IMR-90 (cell line): ENCODE results near the gene RPTOR. TPM values are rescaled to one million over a fixed set of nuclear protein-coding genes. Genes with fewer than 3 reads are reported as not detected.

Source experiments
- ATAC-seq: fragments of 200-7000 bp; cut with Tn5 transposase; 2 replicates; pipeline ENCODE4 v1.9.1; 2020; ENCODE audit warnings: low read depth, mild to moderate bottlenecking, moderate library complexity
- BruUV-seq: library from RNA; stranded (reverse); fragments of 400-500 nt; replicated peaks from 2 replicates; lab custom pipeline; 2021; lab: Mats Ljungman, UMichigan
- CTCF ChIA-PET: fragments of 300-600 bp; formaldehyde crosslinking; extraction: SDS; loops from one replicate; lab custom pipeline; 2021; ENCODE audit warnings: antibody characterized with exemption; lab: Yijun Ruan, JAX
- POLR2A ChIA-PET: fragments of 300-600 bp; sonication (Branson Sonifier 250); formaldehyde crosslinking; loops from one replicate; lab custom pipeline; 2022; ENCODE audit warnings: antibody characterized with exemption; ENCODE audit not compliant: unreplicated experiment; lab: Charles Lee
- DNase-seq: peaks from one replicate; pipeline ENCODE4 v3.0.0; 2013
- H2AFZ ChIP-seq: replicated peaks from 2 replicates; pipeline ENCODE3; 2013; ENCODE audit warnings: low read length, mild to moderate bottlenecking; ENCODE audit not compliant: poor library complexity
- H2AK5ac ChIP-seq: 2 replicates; pipeline ENCODE4 v1.6.1; 2013; ENCODE audit warnings: low read depth, low read length, inconsistent platforms
- H2AK9ac ChIP-seq: replicated peaks from 2 replicates; pipeline ENCODE3; 2013; ENCODE audit warnings: mild to moderate bottlenecking, low read depth, low read length, moderate library complexity; ENCODE audit not compliant: poor library complexity
- H2BK120ac ChIP-seq: 2 replicates; pipeline ENCODE4 v1.6.1; 2013; ENCODE audit warnings: low read depth, low read length, inconsistent platforms
- H2BK15ac ChIP-seq: 3 replicates; pipeline ENCODE4 v1.6.1; 2013; ENCODE audit warnings: low read depth, low read length, inconsistent platforms
- H2BK20ac ChIP-seq: 2 replicates; pipeline ENCODE4 v1.6.1; 2013; ENCODE audit warnings: low read depth, mild to moderate bottlenecking, inconsistent platforms, low read length, moderate library complexity
- H2BK5ac ChIP-seq: 2 replicates; pipeline ENCODE4 v1.6.1; 2013; ENCODE audit warnings: mild to moderate bottlenecking, low read depth, low read length, inconsistent platforms; ENCODE audit not compliant: poor library complexity, severe bottlenecking
- H3K14ac ChIP-seq: replicated peaks from 2 replicates; pipeline ENCODE4 v1.6.1; 2013; ENCODE audit warnings: low read depth, low read length, inconsistent platforms
- H3K18ac ChIP-seq: 2 replicates; pipeline ENCODE4 v1.6.1; 2013; ENCODE audit warnings: low read depth, low read length, control low read depth
- H3K23ac ChIP-seq: 2 replicates; pipeline ENCODE4 v1.6.1; 2013; ENCODE audit warnings: low read depth, low read length, inconsistent platforms
- H3K27ac ChIP-seq: 2 replicates; pipeline ENCODE4 v1.5.1; 2013; ENCODE audit warnings: mild to moderate bottlenecking, control low read depth, low read length; ENCODE audit not compliant: insufficient read depth
- H3K27me3 ChIP-seq: 2 replicates; pipeline ENCODE4 v1.6.1; 2013; ENCODE audit warnings: low read length; ENCODE audit not compliant: control insufficient read depth, insufficient read depth
- H3K36me3 ChIP-seq: 2 replicates; pipeline ENCODE4 v1.6.1; 2013; ENCODE audit warnings: low read length, mixed read lengths; ENCODE audit not compliant: control insufficient read depth, insufficient read depth
- H3K4ac ChIP-seq: 2 replicates; pipeline ENCODE4 v1.6.1; 2013; ENCODE audit warnings: low read depth, low read length, inconsistent platforms
- H3K4me1 ChIP-seq: 2 replicates; pipeline ENCODE4 v1.6.1; 2013; ENCODE audit warnings: low read length, mixed read lengths; ENCODE audit not compliant: control insufficient read depth, insufficient read depth
- H3K4me2 ChIP-seq: 2 replicates; pipeline ENCODE4 v1.6.1; 2013; ENCODE audit warnings: low read depth, mild to moderate bottlenecking, control low read depth, low read length, moderate library complexity
- H3K4me3 ChIP-seq: 2 replicates; pipeline ENCODE4 v1.5.1; 2013; ENCODE audit warnings: low read depth, mild to moderate bottlenecking, control low read depth, low read length, moderate library complexity; ENCODE audit not compliant: insufficient read depth
- H3K56ac ChIP-seq: 2 replicates; pipeline ENCODE4 v1.6.1; 2013; ENCODE audit warnings: low read length, inconsistent platforms; ENCODE audit not compliant: insufficient read depth; ENCODE audit errors: extremely low read depth
- H3K79me1 ChIP-seq, 2 experiments: 2 replicates each; pipeline ENCODE4 v1.6.1; 2013; ENCODE audit warnings: low read length in 2 of 2, inconsistent platforms in 1 of 2, low read depth in 1 of 2
- H3K9ac ChIP-seq: 2 replicates; pipeline ENCODE4 v1.6.1; 2013; ENCODE audit warnings: low read depth, low read length, control low read depth
- H3K9me1 ChIP-seq: 2 replicates; pipeline ENCODE4 v1.6.1; 2013; ENCODE audit warnings: low read length, inconsistent platforms; ENCODE audit not compliant: insufficient read depth
- H3K9me3 ChIP-seq: 2 replicates; pipeline ENCODE4 v1.6.1; 2013; ENCODE audit warnings: low read length; ENCODE audit not compliant: control insufficient read depth, insufficient read depth
- H4K20me1 ChIP-seq: 2 replicates; pipeline ENCODE4 v1.6.1; 2013; ENCODE audit warnings: low read length, inconsistent platforms; ENCODE audit not compliant: insufficient read depth
- H4K5ac ChIP-seq: 2 replicates; pipeline ENCODE4 v1.6.1; 2013; ENCODE audit warnings: mild to moderate bottlenecking, low read depth, low read length, control low read depth
- H4K8ac ChIP-seq, 2 experiments: 2 replicates each; pipeline ENCODE4 v1.6.1; 2013; ENCODE audit warnings: low read depth in 2 of 2, low read length in 2 of 2, control low read depth in 1 of 2, inconsistent platforms in 1 of 2
- H4K91ac ChIP-seq: 2 replicates; pipeline ENCODE4 v1.6.1; 2013; ENCODE audit warnings: low read depth, low read length, inconsistent platforms; ENCODE audit not compliant: insufficient read depth
- BHLHE40 ChIP-seq: fragments of 150-350 bp; IDR thresholded peaks from 2 replicates; pipeline ENCODE4 v1.6.1; 2016; ENCODE audit warnings: mild to moderate bottlenecking, low read depth, low read length
- CTCF ChIP-seq: conservative IDR thresholded peaks from 2 replicates; pipeline ENCODE4 v1.5.1; 2012; ENCODE audit warnings: mild to moderate bottlenecking, low read depth, low read length, improper control_type of control experiment
- ELK1 ChIP-seq: fragments of 150-350 bp; IDR thresholded peaks from 2 replicates; pipeline ENCODE4 v1.6.1; 2016; ENCODE audit warnings: low read depth, mild to moderate bottlenecking, low read length, moderate library complexity, borderline replicate concordance
- MAFK ChIP-seq: IDR thresholded peaks from 2 replicates; pipeline ENCODE4 v1.6.1; 2012; ENCODE audit warnings: low read depth, low read length, improper control_type of control experiment
- MAZ ChIP-seq: IDR thresholded peaks from 2 replicates; pipeline ENCODE4 v1.6.1; 2012; ENCODE audit warnings: low read depth, mild to moderate bottlenecking, low read length, improper control_type of control experiment, moderate library complexity, borderline replicate concordance
- MXI1 ChIP-seq: IDR thresholded peaks from 2 replicates; pipeline ENCODE4 v1.6.1; 2012; ENCODE audit warnings: low read depth, mild to moderate bottlenecking, low read length, moderate library complexity, borderline replicate concordance
- NFE2L2 ChIP-seq: fragments of 150-350 bp; IDR thresholded peaks from 2 replicates; pipeline ENCODE4 v1.6.1; 2016; ENCODE audit warnings: low read depth, mild to moderate bottlenecking, low read length
- POLR2A ChIP-seq: IDR thresholded peaks from 2 replicates; pipeline ENCODE4 v1.6.1; 2012; ENCODE audit warnings: mild to moderate bottlenecking, low read depth, low read length
- RAD21 ChIP-seq: IDR thresholded peaks from 2 replicates; pipeline ENCODE4 v1.6.1; 2012; ENCODE audit warnings: low read length, improper control_type of control experiment
- RCOR1 ChIP-seq: IDR thresholded peaks from 2 replicates; pipeline ENCODE4 v1.6.1; 2012; ENCODE audit warnings: mild to moderate bottlenecking, low read length, improper control_type of control experiment; ENCODE audit not compliant: insufficient replicate concordance
- RFX5 ChIP-seq: IDR thresholded peaks from 2 replicates; pipeline ENCODE4 v1.8.0; 2012; ENCODE audit warnings: low read depth, mild to moderate bottlenecking, low read length, moderate library complexity
- SMC3 ChIP-seq: fragments of 150-350 bp; IDR thresholded peaks from 2 replicates; pipeline ENCODE4 v1.6.1; 2016; ENCODE audit warnings: low read depth, mild to moderate bottlenecking, antibody characterized with exemption, low read length, moderate library complexity
- USF2 ChIP-seq: fragments of 150-350 bp; IDR thresholded peaks from 2 replicates; pipeline ENCODE4 v1.6.1; 2017; ENCODE audit warnings: mild to moderate bottlenecking, antibody characterized with exemption, low read length, low read depth
- WGBS, 2 experiments: methylation state at CpG; one replicate each; pipeline versions ENCODE4 v1.1.5 to v1.1.7; 2013; ENCODE audit warnings: missing lambda C conversion rate in 2 of 2; ENCODE audit not compliant: insufficient read length in 1 of 2; ENCODE audit errors: extremely low coverage in 2 of 2; 5-methylcytosine and 5-hydroxymethylcytosine counted together
- dilution Hi-C: fragments of 300-500 bp; cut with HindIII; formaldehyde crosslinking; loops from one replicate; pipeline ENCODE4 v1.14.3; 2018; ENCODE audit warnings: low sequenced_read_pairs; ENCODE audit not compliant: unreplicated experiment
- in situ Hi-C: fragments of 300-500 bp; cut with MboI; formaldehyde crosslinking; loops from 3 replicates; pipeline ENCODE4 v1.14.3; 2019; ENCODE audit warnings: low sequenced_read_pairs, inconsistent platforms, mixed read lengths
- intact Hi-C: fragments of 100-400 bp; cut with micrococcal nuclease; formaldehyde crosslinking; loops from 2 replicates; pipeline ENCODE4 v1.10.0; 2022
- polyA plus RNA-seq, 3 experiments: library from polyadenylated mRNA; depleted of rRNA; stranded (reverse); fragments of >200 nt; gene quantifications; 2 replicates each; pipeline ENCODE4 v1.2.3, GENCODE V29; 2012; ENCODE audit warnings: low replicate concordance in 1 of 3
- total RNA-seq: library from RNA; depleted of rRNA; stranded (reverse); fragments of >200 nt; gene quantifications from 2 replicates; pipeline ENCODE4 v1.2.3, GENCODE V29; 2012

Gene RPTOR
- total and polyA plus RNA-seq, 2 of the 4 experiments (the other 2 are of a cell fraction), result 10.8 to 14.7 TPM

DNA sequence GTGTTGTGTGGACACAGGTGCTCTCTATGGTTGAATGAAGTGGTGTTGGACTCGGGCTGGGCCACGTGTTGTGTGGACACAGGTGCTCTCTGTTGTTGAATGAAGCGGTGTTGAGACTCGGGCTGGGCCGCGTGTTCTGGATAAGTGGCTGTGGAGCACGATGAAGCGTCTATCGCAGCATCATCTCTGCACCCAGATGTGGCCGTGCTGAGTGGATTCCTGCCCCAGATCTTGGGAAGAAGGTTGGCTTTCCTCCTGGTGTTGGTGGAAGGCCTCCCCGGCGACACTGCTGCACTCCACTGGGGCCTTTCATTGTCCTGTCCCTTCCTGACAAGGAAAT, 69.1 kb downstream of the RPTOR start:
- Histone ChIP-seq H3K56ac (no peak overlapping the region), H3K14ac (no peak overlapping the region), H3K9ac (no peak overlapping the region), H2BK20ac (no peak overlapping the region), H4K91ac (no peak overlapping the region), H2AK9ac (no peak overlapping the region), H3K9me3 (no peaks in the 10 kb centered on the region), H3K4me3 (no peak overlapping the region), H4K5ac (no peak overlapping the region), H4K20me1 (peaks cover 21% of the 10 kb centered on the region), H3K27me3 (no peaks in the 10 kb centered on the region), H3K4ac (no peak overlapping the region), H2BK5ac (no peak overlapping the region), H3K27ac (no peak overlapping the region), H3K18ac (no peak overlapping the region), H2BK15ac (no peak overlapping the region), H4K8ac (no peak overlapping the region), H3K9me1 (peaks cover 17% of the 10 kb centered on the region), H3K4me2 (no peak overlapping the region), H2AK5ac (no peak overlapping the region), H3K79me1 (peaks cover 23 to 73% of the 10 kb centered on the region in 2 experiments), H3K36me3 (no peaks in the 10 kb centered on the region), H2AFZ (no peak overlapping the region), H3K23ac (no peak overlapping the region), H3K4me1 (no peaks in the 10 kb centered on the region), H2BK120ac (no peak overlapping the region)
- dilution Hi-C loops (no loop called here), in situ Hi-C loops (no loop called here), intact Hi-C loops (no loop called here)
- DNase-seq (no peak), ATAC-seq (no peak)
- BruUV-seq, result no TSS peak
- TF ChIP-seq SMC3 (no peak), RFX5 (no peak), MXI1 (no peak), MAZ (no peak), RCOR1 (no peak), BHLHE40 (no peak), RAD21 (no peak), POLR2A (no peak), MAFK (no peak), ELK1 (no peak), NFE2L2 (no peak), CTCF (no peak), USF2 (no peak)
- POLR2A ChIA-PET, result no interaction called here
- 96% methylated on average over 7 of the region's 12 CpGs; no CpG with 5 or more reads in 1 of the 2 experiments for WGBS, 2 experiments
- CTCF ChIA-PET, result no interaction called here
